NCI-H128 (cell line): ENCODE data around the gene BCL11B.

ENCODE experiments used
- DNase-seq: peaks from one replicate; lab custom pipeline; 2025; ENCODE audit not compliant: unreplicated experiment; lab: John Stamatoyannopoulos, UW

BCL11B gene

GRCh38 chr14:99226687-99227086 lies 45.3 kb downstream of the BCL11B start:
- no peak for DNase-seq

- no peak for DNase-seq
These were observed 46.4 kb downstream of the BCL11B start for GRCh38 chr14:99225436-99226203.

- DNase-seq: no peak
These were observed 47.0 kb downstream of the BCL11B start for GRCh38 chr14:99224948-99225347.

- DNase-seq: no peak
These were observed 47.7 kb downstream of the BCL11B start for GRCh38 chr14:99224116-99224910.

GRCh38 chr14:99221445-99221844 lies 50.6 kb downstream of the BCL11B start:
- DNase-seq: no peak

- DNase-seq: no peak
These were observed 54.7 kb downstream of the BCL11B start for GRCh38 chr14:99217066-99217955.

GRCh38 chr14:99216191-99216590 lies 55.8 kb downstream of the BCL11B start:
- no peak for DNase-seq

GRCh38 chr14:99215277-99215676 lies 56.7 kb downstream of the BCL11B start:
- DNase-seq: no peak

GRCh38 chr14:99214701-99215100 lies 57.3 kb downstream of the BCL11B start:
- no peak for DNase-seq

GRCh38 chr14:99213527-99213971 lies 58.4 kb downstream of the BCL11B start:
- no peak for DNase-seq

- DNase-seq: no peak
These were observed 58.9 kb downstream of the BCL11B start for GRCh38 chr14:99213101-99213500.

GRCh38 chr14:99212646-99213045 lies 59.4 kb downstream of the BCL11B start:
- DNase-seq: no peak

- DNase-seq: no peak
These were observed 59.8 kb downstream of the BCL11B start for GRCh38 chr14:99212199-99212598.

GRCh38 chr14:99211410-99211809 lies 60.6 kb downstream of the BCL11B start:
- no peak for DNase-seq

- DNase-seq: no peak
These were observed 61.7 kb downstream of the BCL11B start for GRCh38 chr14:99210333-99210732.

GRCh38 chr14:99209409-99209808 lies 62.6 kb downstream of the BCL11B start:
- DNase-seq: no peak

- DNase-seq: no peak
These were observed 63.7 kb downstream of the BCL11B start for GRCh38 chr14:99208318-99208717.

- DNase-seq: no peak
These were observed 64.5 kb downstream of the BCL11B start for GRCh38 chr14:99207456-99207855.

GRCh38 chr14:99206090-99206489 lies 65.9 kb downstream of the BCL11B start:
- no peak for DNase-seq

GRCh38 chr14:99205086-99205688 lies 66.8 kb downstream of the BCL11B start:
- DNase-seq: no peak

- DNase-seq: no peak
These were observed 68.2 kb downstream of the BCL11B start for GRCh38 chr14:99203801-99204200.
